ENCODE data around the gene CFAP65.

GRCh38 chr2:218958276-218958675, 83.0 kb downstream of the CFAP65 start:
- TF ChIP-seq CTCF (IDR thresholded peaks at IDR 0.05) (no peak), POLR2AphosphoS5 (IDR thresholded peaks at IDR 0.05) (no peak), POLR2A (IDR thresholded peaks at IDR 0.05) (no peak), EP300 (IDR thresholded peaks at IDR 0.05) (no peak)

Data from upper lobe of left lung (tissue), 4 donors.